Body of pancreas (tissue), 4 donors: Measurements from ENCODE around the gene PPIL1.

Experiments
- POLR2A ChIP-seq, 3 donors: fragments of 450-650 bp; IDR thresholded peaks; one replicate each; pipeline ENCODE4 v1.6.1; 2016; ENCODE audit warnings: antibody characterized with exemption in 3 of 3, mild to moderate bottlenecking in 2 of 3
- TF ChIP-seq, protein P1 (sequence below), 7 experiments: fragments of 450-650 bp in 4 of 7; fragments of 200-600 bp in 3 of 7; sonication (generic) in 3 of 7; IDR thresholded peaks; one replicate each; pipeline ENCODE4 v1.5.1; 2016 to 2019; ENCODE audit warnings: antibody characterized with exemption in 7 of 7

DNA sequence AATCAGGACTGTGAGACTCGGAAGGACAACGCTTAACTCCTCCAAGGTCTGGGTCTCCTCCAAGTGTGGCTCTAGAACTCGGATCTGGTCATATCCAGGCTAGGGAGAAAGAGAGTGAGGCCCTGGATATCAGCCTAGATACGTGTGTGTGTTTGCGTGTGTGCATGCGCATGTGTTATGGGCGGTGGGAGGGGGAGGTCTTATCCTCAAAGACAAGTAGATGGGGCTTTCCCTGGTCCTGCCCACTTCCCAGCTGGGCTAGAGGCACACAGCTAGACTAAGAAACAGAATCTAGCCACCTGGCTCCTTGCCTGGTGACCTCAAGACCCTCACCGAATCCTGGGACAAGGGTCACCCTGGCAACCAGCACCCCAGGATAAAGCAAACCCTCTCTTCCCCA is 48.6 kb downstream of the PPIL1 start:
- TF ChIP-seq, protein P1, sequence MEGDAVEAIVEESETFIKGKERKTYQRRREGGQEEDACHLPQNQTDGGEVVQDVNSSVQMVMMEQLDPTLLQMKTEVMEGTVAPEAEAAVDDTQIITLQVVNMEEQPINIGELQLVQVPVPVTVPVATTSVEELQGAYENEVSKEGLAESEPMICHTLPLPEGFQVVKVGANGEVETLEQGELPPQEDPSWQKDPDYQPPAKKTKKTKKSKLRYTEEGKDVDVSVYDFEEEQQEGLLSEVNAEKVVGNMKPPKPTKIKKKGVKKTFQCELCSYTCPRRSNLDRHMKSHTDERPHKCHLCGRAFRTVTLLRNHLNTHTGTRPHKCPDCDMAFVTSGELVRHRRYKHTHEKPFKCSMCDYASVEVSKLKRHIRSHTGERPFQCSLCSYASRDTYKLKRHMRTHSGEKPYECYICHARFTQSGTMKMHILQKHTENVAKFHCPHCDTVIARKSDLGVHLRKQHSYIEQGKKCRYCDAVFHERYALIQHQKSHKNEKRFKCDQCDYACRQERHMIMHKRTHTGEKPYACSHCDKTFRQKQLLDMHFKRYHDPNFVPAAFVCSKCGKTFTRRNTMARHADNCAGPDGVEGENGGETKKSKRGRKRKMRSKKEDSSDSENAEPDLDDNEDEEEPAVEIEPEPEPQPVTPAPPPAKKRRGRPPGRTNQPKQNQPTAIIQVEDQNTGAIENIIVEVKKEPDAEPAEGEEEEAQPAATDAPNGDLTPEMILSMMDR (IDR thresholded peaks at IDR 0.05): no peak
- no peak for TF ChIP-seq POLR2A (IDR thresholded peaks at IDR 0.05)
